ENCODE data around the gene KCNC1. TPM values are rescaled to one million over a fixed set of nuclear protein-coding genes. Genes with fewer than 3 reads are reported as not detected.

Gene KCNC1
- total and polyA plus RNA-seq, 4 donors = 0.54 TPM; not detected in 3

DNA sequence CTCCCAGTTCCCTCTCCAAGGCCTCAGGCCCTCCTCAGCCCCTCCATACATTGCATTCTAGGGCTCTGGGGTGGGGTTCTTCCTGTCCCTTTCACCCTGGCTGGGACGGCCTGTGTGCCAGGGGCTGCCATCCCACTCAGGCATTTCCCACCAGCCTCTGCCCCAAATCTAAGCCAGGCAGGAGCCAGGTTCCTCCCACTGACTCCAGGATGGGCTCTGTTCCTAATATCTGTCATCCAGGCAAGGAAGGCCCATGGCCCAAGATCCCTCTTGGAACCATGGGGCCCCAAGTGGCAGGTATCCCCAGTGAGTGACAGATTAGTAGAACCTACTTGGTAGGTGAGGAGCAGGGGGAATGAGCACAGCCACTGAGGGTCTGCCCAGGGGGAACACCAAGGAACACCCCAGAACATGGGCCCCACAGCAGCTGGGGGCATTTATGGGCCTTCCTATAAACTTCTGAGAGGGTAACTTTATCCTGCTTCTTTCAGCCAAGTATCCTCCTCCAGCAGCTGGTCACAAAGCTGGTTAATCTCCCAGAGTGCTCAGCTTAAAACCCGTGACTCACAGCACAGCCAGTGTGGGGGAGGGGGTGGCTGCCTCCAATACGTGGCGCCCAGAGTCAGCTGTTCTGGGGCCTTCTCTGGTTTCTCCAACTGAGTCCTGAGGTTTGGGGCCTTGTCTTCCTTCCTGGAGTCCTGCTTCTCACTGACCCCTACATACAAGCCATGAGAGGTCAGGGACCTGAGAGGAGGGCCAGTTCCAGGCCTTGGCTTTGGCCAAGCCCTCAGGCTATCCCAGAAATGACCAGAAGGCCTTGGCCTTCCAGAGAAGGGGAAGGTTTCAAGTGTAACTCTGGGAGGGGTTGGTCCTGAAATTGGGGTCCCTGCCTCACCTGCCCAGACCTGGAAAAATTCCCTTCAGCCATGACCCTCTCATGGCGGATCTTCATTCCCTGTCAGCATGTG, 35.1 kb upstream of the KCNC1 start (continued):
- no peak for TF ChIP-seq REST (IDR thresholded peaks at IDR 0.05)
- no peak for TF ChIP-seq HNF4A (conservative IDR thresholded peaks at IDR 0.05)
- no peak for TF ChIP-seq FOXA1 (IDR thresholded peaks at IDR 0.05)
- no peak for TF ChIP-seq MAX (IDR thresholded peaks at IDR 0.05)

DNA sequence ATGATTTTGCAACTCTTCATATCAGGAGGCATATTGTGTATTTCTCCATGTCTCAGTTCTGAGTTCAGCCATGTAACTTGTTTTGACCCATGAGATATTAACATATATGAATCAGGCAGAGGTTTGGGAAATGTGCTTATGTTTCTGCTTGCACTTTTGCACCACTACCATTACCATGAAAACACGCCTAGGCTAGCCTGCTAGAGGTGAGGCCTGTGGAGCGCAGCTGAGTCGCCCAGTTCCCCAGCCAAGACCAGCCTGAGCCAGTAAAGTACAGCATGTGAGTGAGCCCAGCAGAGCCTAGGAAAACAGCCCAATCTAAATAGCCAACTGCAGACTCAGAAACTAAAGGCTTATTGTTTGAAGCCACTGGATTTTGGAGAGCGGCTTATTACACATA, 33.6 kb upstream of the KCNC1 start:
- Histone ChIP-seq H3K27me3 (ENCODE audit: control insufficient read depth in 4 of 4, insufficient read depth in 4 of 4, low read length in 3 of 4) (peaks cover 0 to 14% (median 3%) of the 10 kb centered on the region in 4 donors), H3K4me1 (ENCODE audit: control insufficient read depth in 4 of 4, insufficient read depth in 4 of 4, low read length in 3 of 4) (peaks cover 0 to under 1% (median 0%) of the 10 kb centered on the region in 4 donors), H3K4me3 (ENCODE audit: low read depth in 1 of 3, low read length in 3 of 3) (no peak overlapping the region), H3K9ac (ENCODE audit: low read depth in 1 of 2, low read length in 2 of 2) (no peak overlapping the region), H3K36me3 (ENCODE audit: control insufficient read depth in 4 of 4, insufficient read depth in 3 of 4, low read depth in 1 of 4, low read length in 3 of 4) (no peaks in the 10 kb centered on the region), H3K9me3 (ENCODE audit: control insufficient read depth in 4 of 4, low read length in 3 of 4) (peaks cover 0 to 6% (median 0%) of the 10 kb centered on the region in 4 donors), H3K27ac (ENCODE audit: low read depth in 1 of 2, low read length in 2 of 2) (no peak overlapping the region)
- no peak for DNase-seq (ENCODE audit: low spot score)
- 92% methylated on average over 4 of the region's 4 CpGs for WGBS
- no peak for TF ChIP-seq JUND (IDR thresholded peaks at IDR 0.05)
- TF ChIP-seq RAD21 (IDR thresholded peaks at IDR 0.05) = no peak
- no peak for TF ChIP-seq RXRA (IDR thresholded peaks at IDR 0.05)
- no peak for TF ChIP-seq EGR1 (IDR thresholded peaks at IDR 0.05; ENCODE audit: low read depth in 2 of 2)
- no peak for TF ChIP-seq MAX (IDR thresholded peaks at IDR 0.05)
- no peak for TF ChIP-seq GABPA (IDR thresholded peaks at IDR 0.05 in 1 of 2, conservative IDR thresholded peaks at IDR 0.05 in 1 of 2)
- TF ChIP-seq REST (IDR thresholded peaks at IDR 0.05) = no peak
- no peak for TF ChIP-seq FOXA1 (IDR thresholded peaks at IDR 0.05)
- TF ChIP-seq ZBTB33 (IDR thresholded peaks at IDR 0.05) = no peak
